NB4 (cell line): Measurements from ENCODE around the gene MEG3.

Experiments used
- POLR2A ChIP-seq: IDR thresholded peaks from 2 replicates; pipeline ENCODE4 v1.6.1; 2011; ENCODE audit warnings: mild to moderate bottlenecking; ENCODE audit not compliant: insufficient read length; ENCODE audit errors: extremely low read depth
- TF ChIP-seq, protein P1 (sequence below): IDR thresholded peaks from one replicate; pipeline ENCODE4 v1.5.1; 2012; ENCODE audit warnings: low read depth, low read length
- TF ChIP-seq, protein P2 (sequence below): IDR thresholded peaks from 2 replicates; pipeline ENCODE4 v1.6.1; 2011; ENCODE audit warnings: low read depth, low read length

DNA sequence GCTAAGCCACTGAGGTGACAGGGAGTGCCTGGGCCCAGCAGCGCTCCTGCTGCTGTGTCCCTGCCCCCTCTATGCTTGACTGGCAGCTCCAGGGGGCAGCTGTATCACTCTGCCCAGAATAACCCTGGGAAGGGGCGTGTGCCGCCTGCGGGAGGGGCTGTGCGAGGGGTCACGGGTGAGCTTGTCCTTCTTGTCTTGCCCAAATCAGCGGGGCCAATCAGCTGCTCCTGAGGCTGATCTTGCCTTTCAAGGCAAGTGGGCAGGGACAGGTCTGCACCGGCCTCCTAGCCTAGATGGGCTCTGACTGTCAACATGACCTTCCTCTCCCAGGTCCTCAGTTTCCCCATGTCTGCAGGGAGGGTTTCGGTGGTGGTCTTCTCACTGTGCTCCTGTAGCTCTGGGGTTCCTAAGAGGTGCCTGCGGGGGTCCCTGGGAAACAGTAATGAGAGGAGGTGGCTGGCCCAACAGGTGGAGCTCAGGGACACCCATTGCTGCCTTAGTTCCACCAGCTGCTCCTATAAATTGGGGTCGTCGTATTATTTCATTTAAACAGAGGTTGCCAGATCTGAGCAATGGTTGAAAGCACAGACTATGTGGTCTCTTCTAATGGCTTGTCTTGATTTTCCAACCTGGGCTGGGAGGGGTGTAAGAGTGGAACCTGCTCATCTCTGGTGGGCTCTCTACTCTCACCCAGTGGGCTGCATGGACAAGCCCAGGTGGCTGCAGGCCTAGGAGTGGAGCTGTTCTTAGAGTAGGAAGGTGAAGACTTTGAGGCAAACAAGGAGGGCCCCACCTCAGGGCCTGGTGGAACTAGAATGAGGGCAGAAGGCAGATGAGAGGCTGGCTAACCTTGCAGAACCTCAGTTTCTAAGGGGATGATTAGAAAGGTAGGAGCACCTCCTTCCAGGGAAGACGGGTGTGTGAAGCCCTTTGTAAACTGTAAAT is 65.9 kb downstream of the MEG3 start:
- TF ChIP-seq, protein P1, sequence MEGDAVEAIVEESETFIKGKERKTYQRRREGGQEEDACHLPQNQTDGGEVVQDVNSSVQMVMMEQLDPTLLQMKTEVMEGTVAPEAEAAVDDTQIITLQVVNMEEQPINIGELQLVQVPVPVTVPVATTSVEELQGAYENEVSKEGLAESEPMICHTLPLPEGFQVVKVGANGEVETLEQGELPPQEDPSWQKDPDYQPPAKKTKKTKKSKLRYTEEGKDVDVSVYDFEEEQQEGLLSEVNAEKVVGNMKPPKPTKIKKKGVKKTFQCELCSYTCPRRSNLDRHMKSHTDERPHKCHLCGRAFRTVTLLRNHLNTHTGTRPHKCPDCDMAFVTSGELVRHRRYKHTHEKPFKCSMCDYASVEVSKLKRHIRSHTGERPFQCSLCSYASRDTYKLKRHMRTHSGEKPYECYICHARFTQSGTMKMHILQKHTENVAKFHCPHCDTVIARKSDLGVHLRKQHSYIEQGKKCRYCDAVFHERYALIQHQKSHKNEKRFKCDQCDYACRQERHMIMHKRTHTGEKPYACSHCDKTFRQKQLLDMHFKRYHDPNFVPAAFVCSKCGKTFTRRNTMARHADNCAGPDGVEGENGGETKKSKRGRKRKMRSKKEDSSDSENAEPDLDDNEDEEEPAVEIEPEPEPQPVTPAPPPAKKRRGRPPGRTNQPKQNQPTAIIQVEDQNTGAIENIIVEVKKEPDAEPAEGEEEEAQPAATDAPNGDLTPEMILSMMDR, result no peak
- TF ChIP-seq POLR2A, result no peak
- TF ChIP-seq, protein P2, sequence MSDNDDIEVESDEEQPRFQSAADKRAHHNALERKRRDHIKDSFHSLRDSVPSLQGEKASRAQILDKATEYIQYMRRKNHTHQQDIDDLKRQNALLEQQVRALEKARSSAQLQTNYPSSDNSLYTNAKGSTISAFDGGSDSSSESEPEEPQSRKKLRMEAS, result no peak
